GM21825 (cell line): ENCODE measurements around the gene ZNF700.
"Not testable (repeated sequence)": the region's sequence is repeated elsewhere in the genome, so short reads cannot be mapped to it uniquely, and the experiment has no call there.

ENCODE experiments used
- ATAC-seq: cut with Tn5 transposase; IDR thresholded peaks from one replicate; pipeline ENCODE4 v1.9.1; 2021; ENCODE audit warnings: mild to moderate bottlenecking, moderate library complexity; ENCODE audit not compliant: unreplicated experiment

ZNF700 gene

DNA sequence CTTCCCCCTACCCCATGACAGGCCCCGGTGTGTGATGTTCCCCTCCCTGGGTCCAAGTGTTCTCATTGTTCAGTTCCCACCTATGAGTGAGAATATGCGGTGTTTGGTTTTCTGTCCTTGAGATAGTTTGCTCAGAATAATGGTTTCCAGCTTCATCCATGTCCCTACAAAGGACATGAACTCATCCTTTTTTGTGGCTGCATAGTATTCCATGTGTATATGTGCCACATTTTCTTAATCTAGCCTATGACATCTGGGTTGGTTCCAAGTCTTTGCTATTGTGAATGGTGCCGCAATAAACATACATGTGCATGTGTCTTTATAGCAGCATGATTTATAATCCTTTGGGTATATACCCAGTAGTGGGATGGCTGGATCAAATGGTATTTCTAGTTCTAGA is 13.5 kb downstream of the ZNF700 start:
- not testable (repeated sequence) for ATAC-seq

DNA sequence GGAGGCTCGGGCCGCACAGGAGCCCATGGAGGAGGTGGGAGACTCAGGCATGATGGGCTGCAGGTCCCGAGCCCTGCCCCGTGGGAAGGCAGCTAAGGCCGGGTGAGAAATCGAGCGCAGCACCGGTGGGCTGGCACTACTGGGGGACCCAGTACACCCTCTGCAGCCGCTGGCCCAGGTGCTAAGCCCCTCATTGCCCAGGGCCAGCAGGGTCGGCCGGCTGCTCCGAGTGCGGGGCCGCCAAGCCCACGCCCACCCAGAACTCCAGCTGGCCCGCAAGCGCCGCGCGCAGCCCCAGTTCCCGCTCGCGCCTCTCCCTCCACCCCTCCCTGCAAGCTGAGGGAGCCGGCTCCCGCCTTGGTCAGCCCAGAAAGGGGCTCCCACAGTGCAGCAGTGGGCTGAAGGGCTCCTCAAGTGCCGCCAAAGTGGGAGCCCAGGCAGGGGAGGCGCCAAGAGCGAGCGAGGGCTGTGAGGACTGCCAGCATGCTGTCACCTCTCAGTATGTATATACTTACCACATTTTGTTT is 16.5 kb downstream of the ZNF700 start:
- not testable (repeated sequence) for ATAC-seq

DNA sequence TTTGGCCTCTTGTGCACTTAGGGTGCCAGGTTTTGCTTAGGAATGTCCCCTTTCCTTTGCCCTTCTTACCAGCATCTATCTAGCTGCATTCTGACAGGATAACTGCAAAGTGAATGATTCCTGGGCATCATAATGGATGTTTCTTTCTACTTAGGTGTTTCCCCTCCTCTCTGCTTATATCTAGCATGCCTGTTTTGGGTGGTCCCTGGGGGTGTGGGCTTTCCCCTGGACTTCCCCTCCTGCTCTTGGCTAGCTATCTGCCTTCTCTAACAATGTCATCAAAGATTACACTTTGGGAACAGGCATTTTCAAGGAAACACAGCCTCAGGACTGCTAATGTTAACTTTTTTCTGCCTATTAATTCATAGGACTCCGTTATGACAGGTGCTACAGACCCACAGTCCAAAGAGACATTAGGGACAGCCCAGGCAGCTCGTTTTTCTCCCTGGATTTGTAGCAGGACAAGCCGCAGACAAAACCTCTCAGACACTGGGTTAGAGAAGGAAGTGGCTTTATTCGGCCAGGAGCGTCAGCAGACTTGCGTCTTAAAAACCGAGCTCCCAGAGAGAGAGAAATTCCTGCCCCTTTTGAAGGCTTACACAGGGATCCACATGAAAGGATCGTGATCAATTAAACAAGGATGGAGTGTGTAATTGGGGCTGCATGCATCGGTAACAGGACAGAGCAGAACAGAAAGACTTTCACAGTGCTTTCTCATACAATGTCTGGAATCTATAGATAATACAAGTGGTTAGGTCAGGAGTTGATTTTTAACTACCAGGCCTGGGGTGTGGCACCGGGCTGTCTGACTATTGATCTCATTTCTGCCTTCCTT is 17.3 kb downstream of the ZNF700 start:
- no peak for ATAC-seq

DNA sequence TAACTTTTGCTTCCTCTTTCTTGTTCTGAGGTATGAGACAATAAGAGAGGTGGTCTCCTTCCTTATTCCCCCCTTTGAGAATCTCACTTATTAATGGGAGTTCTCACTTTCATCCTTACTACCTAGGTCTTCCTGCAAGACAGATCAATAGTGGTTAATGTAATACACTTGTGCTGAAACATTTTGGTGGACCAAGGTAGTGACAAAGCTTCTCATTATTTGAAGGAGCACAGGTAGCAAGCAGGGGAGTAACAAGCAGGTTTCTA is 17.9 kb downstream of the ZNF700 start:
- ATAC-seq: no peak

DNA sequence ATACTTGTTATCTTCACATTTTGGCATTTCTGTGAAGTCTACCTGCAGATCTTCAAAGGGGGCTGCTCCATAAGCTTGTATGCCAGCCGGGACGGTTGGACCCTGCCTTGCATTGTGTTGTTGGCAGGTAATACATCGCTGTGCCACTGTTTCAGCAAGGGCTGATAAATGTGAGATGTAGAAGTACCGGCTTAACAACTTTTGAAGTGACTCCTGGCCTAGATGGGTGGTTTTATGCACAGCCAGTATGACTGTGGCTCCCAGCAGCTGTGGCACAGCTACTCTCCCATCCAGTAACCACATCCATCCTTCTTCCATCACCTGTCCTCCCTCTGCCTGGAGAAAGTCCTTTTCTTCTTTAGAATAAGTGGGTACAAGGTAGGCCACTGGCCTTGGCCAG is 19.7 kb downstream of the ZNF700 start:
- ATAC-seq: no peak

DNA sequence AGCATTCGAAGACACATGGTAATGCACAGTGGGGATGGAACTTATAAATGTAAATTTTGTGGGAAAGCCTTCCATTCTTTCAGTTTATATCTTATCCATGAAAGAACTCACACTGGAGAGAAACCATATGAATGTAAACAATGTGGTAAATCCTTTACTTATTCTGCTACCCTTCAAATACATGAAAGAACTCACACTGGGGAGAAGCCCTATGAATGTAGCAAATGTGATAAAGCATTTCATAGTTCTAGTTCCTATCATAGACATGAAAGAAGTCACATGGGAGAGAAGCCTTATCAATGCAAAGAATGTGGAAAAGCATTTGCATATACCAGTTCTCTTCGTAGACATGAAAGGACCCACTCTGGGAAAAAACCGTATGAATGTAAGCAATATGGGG is 23.7 kb downstream of the ZNF700 start:
- ATAC-seq: no peak

DNA sequence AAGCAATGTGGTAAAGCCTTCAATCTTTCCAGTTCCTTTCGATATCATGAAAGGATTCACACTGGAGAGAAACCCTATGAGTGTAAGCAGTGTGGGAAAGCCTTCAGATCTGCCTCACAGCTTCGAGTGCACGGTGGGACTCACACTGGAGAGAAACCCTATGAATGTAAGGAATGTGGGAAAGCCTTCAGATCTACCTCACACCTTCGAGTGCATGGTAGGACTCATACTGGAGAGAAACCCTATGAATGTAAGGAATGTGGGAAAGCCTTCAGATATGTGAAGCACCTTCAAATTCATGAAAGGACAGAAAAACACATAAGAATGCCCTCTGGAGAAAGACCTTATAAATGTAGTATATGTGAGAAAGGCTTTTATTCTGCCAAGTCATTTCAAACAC is 24.3 kb downstream of the ZNF700 start:
- ATAC-seq: no peak

DNA sequence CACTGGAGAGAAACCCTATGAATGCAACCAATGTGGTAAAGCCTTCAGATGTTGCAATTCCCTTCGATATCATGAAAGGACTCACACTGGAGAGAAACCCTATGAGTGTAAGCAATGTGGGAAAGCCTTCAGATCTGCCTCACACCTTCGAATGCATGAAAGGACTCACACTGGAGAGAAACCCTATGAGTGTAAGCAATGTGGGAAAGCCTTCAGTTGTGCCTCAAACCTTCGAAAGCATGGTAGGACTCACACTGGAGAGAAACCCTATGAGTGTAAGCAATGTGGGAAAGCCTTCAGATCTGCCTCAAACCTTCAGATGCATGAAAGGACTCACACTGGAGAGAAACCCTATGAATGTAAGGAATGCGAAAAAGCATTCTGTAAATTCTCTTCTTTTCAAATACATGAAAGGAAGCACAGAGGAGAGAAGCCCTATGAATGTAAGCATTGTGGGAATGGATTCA is 24.7 kb downstream of the ZNF700 start:
- ATAC-seq: not testable (repeated sequence)

DNA sequence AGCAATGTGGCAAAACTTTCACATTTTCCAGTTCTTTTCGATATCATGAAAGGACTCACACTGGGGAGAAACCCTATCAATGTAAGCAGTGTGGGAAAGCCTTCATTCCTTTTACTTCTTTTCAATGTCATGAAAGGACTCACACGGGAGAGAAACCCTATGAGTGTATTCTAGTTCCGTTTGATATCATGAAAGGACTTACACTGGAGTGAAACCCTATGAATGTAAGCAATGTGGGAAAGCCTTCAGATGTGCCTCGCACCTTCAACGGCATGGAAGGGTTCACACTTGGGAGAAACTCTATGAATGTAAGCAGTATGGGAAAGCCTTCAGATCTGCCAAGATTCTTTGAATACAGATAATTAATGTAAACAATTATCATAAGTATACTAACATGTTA is 25.4 kb downstream of the ZNF700 start:
- ATAC-seq: no peak

DNA sequence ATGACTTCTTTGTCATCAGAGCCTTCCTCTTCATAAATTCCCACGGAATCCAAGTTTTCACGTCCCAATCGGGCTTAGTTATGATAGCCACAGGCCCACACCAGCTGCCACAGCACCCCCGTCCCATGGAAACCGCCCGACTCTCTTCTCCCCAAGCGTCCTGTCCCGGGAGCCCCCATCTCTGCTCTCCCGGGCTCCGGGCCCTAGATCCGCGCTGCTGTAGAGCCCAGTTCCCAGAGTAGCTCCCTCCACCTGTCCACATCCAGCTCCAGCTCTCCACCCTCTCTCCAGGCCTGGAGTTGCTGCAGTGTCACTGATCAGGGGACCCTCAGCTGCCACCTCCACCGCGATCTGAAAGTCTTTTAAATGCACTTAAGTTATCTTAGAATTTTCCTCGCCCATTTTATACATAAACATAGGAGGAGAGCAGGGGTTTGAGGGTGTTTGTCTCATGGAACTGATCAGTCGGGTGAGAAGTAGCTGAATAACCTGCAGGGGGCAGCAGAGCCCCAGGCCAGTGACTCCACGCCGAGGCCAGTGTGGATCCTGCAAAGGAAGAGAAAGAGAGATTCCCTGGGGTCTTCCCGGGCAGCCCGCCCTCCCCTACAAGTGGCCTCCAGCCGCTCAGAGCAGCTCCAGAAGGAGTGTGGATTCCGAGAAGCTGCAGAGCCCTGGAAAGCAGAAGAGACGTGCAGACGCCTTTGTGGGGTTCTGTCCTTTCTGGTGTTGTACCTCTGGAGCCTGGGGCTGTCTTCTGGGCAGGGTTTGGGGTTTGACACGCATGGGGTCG is 38.9 kb downstream of the ZNF700 start:
- ATAC-seq: no peak

DNA sequence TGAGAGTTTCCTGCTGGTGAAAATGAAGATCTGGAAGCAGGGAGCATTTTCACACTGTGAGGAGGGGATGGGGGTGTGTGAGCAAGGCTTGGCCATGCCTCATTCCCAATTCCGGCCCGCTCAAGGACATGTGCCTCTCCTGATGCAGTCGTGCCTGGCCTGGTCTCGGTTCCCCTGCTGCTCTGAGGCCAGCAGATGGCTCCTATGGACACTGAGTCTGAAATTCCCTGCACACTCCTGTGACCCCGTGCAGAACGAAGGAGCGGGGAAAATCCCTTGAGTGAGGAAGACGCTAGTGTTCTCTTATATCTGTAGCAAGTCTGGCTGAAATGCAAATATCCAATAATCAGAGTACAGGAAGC is 39.6 kb downstream of the ZNF700 start:
- ATAC-seq: no peak

DNA sequence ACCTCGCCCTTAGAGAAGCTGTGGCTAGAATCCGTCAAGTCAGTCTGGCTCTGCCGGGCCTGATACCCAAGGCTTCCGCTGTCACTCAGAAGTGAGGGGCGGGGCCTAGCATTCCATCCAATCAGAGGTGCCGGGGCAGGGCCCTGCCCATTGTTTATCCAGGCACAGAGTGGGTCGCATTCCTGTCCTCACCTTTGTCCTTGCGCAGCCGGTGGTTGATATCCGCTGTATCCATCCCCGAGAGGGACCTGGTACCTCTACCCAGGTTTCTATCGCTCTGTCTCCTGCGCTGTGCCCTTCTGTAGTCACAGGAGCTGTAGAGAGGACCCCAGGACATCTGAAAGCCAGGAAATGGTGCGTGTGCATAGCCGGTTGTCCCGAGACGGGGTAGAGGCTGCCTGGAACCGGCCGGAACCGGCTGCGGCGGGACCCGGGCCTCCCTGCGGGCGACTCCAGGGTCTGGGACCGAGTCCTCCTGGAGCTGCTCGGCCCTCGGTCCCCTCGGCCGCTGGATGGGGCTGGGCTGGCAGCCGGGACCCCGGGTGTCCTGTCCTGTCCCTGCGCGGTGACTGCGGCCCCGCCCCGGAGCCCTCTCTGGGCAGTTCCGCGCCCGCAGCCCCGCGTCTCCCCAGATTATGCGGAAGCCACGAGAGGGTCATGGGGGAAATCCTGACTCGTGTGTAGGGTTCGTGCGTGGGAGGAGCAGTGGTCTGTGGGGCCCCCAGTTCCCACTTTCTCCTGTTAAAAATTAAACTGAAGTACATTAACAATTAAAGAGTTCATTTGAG is 40.1 kb downstream of the ZNF700 start, which contains the start of gene ZNF763:
Gene ZNF763, plus strand, starts transcription at position 183 of the 788 bp plus-strand sequence. Its CDS starts 169 bp downstream, at position 352.
- peak; percentile 72 for ATAC-seq

DNA sequence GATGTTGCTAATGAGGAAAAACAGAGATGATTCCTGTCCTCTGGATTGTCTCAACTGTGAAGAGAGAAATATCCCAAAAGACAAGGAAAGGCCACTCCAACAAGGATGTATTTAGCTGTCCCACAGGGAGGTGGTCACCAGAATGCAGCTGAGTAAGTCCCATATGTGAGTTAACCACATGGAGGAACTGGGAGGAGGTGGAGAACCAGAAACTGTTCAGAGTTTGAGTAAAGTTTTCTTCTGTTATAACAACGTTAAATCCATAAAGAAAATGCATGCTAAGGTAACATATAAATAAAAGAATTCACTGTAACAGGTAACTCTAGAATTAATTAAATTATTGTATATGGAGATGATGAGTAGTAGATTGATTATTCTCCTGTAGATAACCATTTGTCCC is 45.3 kb downstream of the ZNF700 start:
- ATAC-seq: no peak

DNA sequence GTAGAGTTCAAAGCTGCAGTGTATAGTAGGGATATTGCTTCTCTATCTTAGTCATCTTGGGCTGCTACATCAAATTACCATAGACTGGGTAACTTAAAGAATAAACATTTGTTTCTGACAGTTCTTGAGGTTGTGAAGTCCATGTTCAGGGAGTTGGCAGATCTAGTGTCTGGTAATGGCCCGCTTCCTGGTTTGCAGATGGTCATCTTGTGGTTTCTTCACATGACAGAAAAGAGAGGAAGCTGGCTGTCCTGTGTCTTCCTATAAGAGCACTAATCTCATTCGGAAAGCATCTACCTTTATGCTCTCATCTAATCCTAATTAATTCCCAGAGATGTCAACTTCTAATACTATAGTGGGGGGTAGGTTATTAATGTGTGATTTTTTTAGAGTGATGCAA is 46.1 kb downstream of the ZNF700 start:
- no peak for ATAC-seq

DNA sequence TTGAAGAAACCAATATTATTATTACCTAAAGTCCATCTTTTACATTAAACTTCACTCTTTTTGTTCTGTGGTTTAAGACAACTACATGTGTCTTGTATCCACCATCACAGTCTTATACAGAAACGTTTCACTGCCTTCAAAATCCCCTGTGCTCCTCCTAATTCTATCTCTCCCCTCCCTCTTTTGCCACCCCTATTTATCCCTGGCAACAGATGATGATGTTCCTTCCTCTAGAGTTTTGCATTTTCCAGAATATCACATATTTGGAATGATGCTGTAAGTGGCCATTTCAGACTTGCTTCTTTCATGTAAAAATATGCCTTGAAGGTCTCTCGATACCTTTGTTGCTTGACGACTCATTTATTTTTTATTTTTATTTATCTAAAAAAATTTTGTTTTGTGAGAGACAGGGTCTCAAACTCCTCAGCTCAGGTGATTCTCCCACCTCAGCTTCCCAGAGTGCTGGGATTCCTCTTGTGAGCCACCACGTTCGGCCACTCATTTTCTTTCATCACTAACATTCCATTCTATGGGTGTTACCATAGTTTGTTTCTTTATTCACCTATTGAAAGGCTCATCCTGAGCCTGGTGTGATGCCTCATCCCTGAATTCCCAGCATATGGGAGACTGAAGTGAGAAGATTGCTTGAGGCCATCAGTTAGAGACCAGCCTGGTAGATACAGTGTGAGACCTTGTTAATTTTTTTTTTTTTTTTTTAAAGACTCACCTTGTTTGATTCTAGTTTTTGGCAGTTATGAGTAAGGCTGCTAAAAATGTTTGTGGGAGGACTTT is 48.3 kb downstream of the ZNF700 start:
- no peak for ATAC-seq

DNA sequence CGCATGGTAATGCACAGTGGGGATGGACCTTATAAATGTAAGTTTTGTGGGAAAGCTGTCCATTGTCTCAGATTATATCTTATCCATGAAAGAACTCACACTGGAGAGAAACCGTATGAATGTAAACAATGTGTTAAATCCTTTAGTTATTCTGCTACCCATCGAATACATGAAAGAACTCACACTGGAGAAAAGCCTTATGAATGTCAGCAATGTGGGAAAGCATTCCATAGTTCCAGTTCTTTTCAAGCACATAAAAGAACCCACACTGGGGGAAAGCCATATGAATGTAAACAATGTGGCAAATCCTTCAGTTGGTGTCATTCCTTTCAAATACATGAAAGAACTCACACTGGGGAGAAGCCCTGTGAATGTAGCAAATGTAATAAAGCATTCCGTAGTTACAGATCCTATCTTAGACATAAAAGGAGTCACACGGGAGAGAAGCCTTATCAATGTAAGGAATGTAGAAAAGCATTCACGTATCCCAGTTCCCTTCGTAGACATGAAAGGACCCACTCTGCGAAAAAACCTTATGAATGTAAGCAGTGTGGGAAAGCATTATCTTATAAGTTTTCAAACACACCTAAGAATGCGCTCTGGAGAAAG is 53.7 kb downstream of the ZNF700 start:
- no peak for ATAC-seq

DNA sequence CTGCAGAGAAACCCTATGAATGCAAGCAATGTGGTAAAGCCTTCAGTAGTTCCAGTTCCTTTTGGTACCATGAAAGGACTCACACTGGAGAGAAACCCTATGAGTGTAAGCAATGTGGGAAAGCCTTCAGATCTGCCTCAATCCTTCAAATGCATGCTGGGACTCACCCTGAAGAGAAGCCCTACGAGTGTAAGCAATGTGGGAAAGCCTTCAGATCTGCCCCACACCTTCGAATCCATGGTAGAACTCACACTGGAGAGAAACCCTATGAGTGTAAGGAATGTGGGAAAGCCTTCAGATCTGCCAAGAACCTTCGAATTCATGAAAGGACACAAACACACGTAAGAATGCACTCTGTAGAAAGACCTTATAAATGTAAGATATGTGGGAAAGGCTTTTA is 54.6 kb downstream of the ZNF700 start:
- ATAC-seq: no peak

DNA sequence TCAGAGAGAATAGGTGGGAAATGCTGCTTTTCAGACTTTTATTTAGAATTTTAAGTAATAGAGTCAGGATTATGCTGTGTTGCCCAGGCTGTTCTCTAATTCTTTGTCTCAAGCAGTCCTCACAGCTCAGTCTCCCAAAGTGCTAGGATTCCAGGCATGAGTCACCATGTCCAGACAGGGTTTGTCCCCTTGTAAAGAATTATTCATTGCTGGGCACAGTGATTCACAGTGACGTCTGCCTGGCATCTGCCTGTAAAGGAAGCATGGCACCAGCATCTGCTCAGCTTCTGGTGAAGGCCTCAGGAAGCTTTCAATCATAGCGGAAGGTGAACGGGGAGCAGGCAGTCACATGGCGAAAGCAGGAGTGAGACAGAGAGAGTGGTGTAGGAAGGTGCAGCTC is 57.6 kb downstream of the ZNF700 start:
- no peak for ATAC-seq

DNA sequence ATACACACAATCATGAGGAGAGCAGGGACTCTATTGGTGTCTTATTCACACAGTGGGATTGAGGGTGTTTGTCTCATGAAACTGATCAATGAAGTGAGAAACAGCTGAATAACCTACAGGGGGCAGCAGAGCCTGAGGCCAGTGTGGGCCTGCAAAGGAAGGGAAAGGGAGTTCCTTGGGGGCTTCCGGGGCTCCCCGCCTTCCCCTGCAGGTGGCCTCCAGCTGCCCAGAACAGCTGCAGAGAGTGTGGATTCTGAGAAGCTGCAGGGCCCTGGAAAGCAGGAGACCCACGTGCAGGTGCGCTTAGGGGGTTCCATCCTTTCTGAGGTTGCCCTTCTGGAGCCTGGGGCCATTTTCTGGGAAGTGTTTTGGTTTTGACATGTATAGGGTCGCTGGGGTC is 60.1 kb downstream of the ZNF700 start:
- ATAC-seq: no peak

DNA sequence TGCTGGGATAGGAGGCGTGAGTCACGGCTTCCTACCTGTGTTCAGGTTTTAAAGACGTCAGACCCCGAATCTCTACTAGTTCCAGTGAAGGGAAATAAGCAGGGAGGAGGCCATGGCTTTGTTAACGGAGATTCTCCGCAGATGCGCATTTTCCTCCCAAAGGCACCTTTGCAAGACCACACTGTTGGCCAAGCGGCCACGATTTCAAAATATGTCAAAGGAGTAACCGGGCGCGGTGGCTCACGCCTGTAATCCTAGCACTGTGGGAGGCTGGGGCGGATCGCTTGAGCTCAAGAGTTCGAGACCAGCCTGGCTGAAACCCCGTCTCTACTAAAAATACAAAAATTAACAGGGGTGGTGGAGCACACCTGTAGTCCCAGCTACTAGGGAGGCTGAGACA is 61.8 kb downstream of the ZNF700 start:
- ATAC-seq: no peak
